Esophagus (tissue), 2 donors: ENCODE measurements around the gene BCAS3. TPM values are rescaled to one million over a fixed set of nuclear protein-coding genes. Genes with fewer than 3 reads are reported as not detected.
"Not testable (repeated sequence)": the region's sequence is repeated elsewhere in the genome, so short reads cannot be mapped to it uniquely, and the experiment has no call there.

Experiments used
- H3K27ac ChIP-seq, 2 donors: one replicate each; pipeline ENCODE4 v1.5.1; 2013; ENCODE audit warnings: low read depth in 2 of 2, mild to moderate bottlenecking in 2 of 2, inconsistent platforms in 1 of 2, low read length in 1 of 2, moderate library complexity in 1 of 2
- H3K27me3 ChIP-seq, 2 donors: one replicate each; pipeline ENCODE4 v1.6.1; 2013; ENCODE audit warnings: low read length in 2 of 2, control low read depth in 1 of 2, mild to moderate bottlenecking in 1 of 2; ENCODE audit not compliant: insufficient read depth in 2 of 2, control insufficient read depth in 1 of 2
- H3K36me3 ChIP-seq, 2 donors: one replicate each; pipeline ENCODE4 v1.6.1; 2013; ENCODE audit warnings: low read length in 1 of 2; ENCODE audit not compliant: control insufficient read depth in 2 of 2, insufficient read depth in 2 of 2
- H3K4me1 ChIP-seq, 2 donors: one replicate each; pipeline ENCODE4 v1.6.1; 2013; ENCODE audit warnings: low read length in 1 of 2; ENCODE audit not compliant: control insufficient read depth in 2 of 2, insufficient read depth in 2 of 2
- H3K4me3 ChIP-seq, 2 donors: one replicate each; pipeline ENCODE4 v1.5.1; 2013; ENCODE audit warnings: low read length in 2 of 2, mild to moderate bottlenecking in 2 of 2, low read depth in 1 of 2, moderate library complexity in 1 of 2
- H3K9me3 ChIP-seq, 2 donors: one replicate each; pipeline ENCODE4 v1.6.1; 2013; ENCODE audit warnings: mild to moderate bottlenecking in 2 of 2, low read depth in 1 of 2, low read length in 1 of 2, moderate library complexity in 1 of 2; ENCODE audit not compliant: control insufficient read depth in 2 of 2, insufficient read depth in 1 of 2
- WGBS, 2 donors: extraction: QIAGEN DNeasy Blood & Tissue Kit; methylation state at CpG; one replicate each; pipeline ENCODE4 v1.1.7; 2013; 5-methylcytosine and 5-hydroxymethylcytosine counted together
- polyA plus RNA-seq, 2 donors: library from polyadenylated mRNA; stranded (reverse); fragments of 200-250 nt; gene quantifications; one replicate each; pipeline ENCODE4 v1.2.3, GENCODE V29; 2013
- donor health status: healthy with polysubstance abuse.
- donor health status: Bipolar disorder and iron deficiency.

BCAS3 gene
- polyA plus RNA-seq, 2 donors: 4.7 to 6.6 TPM

DNA sequence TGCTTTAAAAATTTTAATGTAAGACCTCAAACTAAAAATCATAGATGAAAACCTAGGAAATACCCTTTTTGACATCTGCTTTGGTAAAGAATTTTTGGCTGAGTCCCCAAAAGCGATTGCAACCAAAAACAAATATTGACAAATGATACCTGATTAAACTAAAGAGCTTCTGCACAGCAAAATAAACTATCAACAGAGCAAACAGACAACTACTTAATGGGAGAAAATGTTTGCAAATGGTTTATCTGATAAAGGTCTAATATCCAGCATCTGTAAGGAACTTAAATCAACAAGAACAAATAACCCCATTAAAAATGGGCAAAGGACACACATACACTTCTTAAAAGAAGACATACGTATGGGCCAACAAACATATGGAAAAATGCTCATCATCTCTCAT, 242.5 kb downstream of the BCAS3 start:
- 88 to 93% methylated on average over 2 of the region's 2 CpGs for WGBS, 2 donors
- H3K9me3 ChIP-seq: no peaks in the 10 kb centered on the region
- no peaks in the 10 kb centered on the region for H3K4me1 ChIP-seq

DNA sequence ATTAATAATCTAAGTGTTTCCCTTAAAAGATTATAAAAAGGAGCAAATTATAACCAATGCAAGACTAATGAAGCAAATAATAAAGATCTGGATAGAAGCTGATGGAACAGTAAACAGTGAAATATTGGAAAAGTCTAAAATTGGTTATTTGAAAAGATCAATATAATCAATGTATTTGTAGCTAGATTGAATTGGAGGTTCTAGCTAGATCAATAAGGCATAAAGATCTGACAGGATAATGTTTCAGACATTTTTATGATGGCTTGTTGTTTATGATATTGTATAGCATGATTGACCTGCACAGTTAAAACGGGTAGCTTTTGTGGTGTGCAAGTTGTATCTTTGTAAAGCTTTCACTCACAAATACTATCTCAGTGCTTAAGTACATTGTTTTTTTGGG, 245.3 kb downstream of the BCAS3 start:
- Histone ChIP-seq H3K4me1 (no peaks in the 10 kb centered on the region), H3K4me3 (no peak overlapping the region), H3K9me3 (no peaks in the 10 kb centered on the region), H3K27me3 (no peaks in the 10 kb centered on the region), H3K27ac (no peak overlapping the region), H3K36me3 (no peaks in the 10 kb centered on the region)
- 79 to 83% methylated on average over 1 of the region's 1 CpG for WGBS, 2 donors

More for the DNA sequence above, 242.5 kb downstream of the BCAS3 start:
- no peak overlapping the region for H3K27ac ChIP-seq
- no peaks in the 10 kb centered on the region for H3K27me3 ChIP-seq
- H3K36me3 ChIP-seq: no peaks in the 10 kb centered on the region
- H3K4me3 ChIP-seq: no peak overlapping the region

DNA sequence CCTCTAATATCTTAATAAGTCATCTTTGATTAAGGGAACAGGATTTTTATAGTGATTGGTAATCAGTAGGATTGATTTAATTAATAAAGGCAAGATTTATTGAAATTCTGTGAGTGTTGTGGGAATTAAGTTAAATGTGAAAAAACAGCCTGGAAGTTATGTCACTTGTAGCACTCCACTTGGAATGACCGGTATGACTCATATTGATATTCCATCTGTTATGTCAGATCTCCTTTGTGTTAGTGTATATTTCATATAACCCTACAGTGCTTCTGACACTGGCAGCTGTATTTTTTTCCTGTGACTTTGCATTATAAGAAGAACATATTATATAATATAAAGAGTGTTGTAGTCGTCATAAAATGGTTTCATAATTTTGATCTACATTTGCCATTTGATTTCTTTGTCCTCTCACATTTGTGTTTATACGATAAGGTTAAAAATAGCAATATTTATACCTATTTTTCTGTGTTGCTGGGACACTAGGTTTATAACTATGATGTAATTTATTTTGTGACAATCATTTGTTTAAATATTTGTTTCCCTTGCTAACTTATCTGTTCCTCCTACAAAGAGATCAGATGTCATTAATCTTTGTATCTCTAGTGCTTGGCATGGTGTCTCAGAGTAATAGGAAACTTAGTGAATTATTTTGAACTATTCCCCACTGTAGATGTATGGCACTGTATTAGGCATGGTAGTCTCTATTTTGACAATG, 249.0 kb downstream of the BCAS3 start:
- H3K4me3 ChIP-seq: no peak overlapping the region
- 62 to 76% methylated on average over 3 of the region's 3 CpGs for WGBS, 2 donors

DNA sequence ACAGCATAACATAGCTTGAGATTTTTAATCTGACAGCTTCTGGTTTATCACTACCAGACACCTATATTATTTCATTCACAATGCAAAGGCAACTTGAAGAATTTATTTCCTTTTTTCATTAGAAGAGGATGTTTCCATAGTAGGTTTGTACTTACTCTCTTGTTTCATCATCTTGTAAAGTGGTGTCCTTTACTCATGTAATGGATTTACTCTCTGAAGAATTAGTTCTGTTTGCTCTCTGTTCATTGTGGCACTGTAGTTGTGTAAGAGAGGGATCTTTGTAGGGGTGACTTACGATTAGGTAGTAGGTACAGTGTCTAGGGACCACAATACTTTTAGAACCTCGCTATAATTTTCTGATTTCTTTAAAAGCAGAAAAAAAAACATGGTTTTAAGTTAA, 256.1 kb downstream of the BCAS3 start:
- no peaks in the 10 kb centered on the region for H3K36me3 ChIP-seq
- no peak overlapping the region for H3K27ac ChIP-seq
- no peaks in the 10 kb centered on the region for H3K4me1 ChIP-seq
- no peaks in the 10 kb centered on the region for H3K27me3 ChIP-seq
- no peaks in the 10 kb centered on the region for H3K9me3 ChIP-seq
- no peak overlapping the region for H3K4me3 ChIP-seq
- 95 to 97% methylated on average over 2 of the region's 2 CpGs for WGBS, 2 donors

More for the DNA sequence above, 249.0 kb downstream of the BCAS3 start:
- no peaks in the 10 kb centered on the region for H3K9me3 ChIP-seq
- H3K27ac ChIP-seq: no peak overlapping the region
- no peaks in the 10 kb centered on the region for H3K27me3 ChIP-seq
- no peaks in the 10 kb centered on the region for H3K36me3 ChIP-seq
- H3K4me1 ChIP-seq: no peaks in the 10 kb centered on the region

- Histone ChIP-seq H3K9me3 (no peaks in the 10 kb centered on the region), H3K36me3 (no peaks in the 10 kb centered on the region), H3K27ac (no peak overlapping the region), H3K4me1 (no peaks in the 10 kb centered on the region), H3K27me3 (no peaks in the 10 kb centered on the region), H3K4me3 (no peak overlapping the region)
- WGBS, 2 donors: 75 to 83% methylated on average over 6 of the region's 6 CpGs
These were observed 257.1 kb downstream of the BCAS3 start for GRCh38 chr17:60934723-60935122.

DNA sequence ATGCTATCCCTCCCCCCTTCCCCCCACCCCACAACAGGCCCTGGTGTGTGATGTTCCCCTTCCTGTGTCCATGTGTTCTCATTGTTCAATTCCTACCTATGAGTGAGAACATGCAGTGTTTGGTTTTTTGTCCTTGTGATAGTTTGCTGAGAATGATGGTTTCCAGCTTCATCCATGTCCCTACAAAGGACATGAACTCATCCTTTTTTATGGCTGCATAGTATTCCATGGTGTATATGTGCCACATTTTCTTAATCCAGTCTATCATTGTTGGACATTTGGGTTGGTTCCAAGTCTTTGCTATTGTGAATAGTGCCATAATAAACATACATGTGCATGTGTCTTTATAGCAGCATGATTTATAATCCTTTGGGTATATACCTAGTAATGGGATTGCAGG, 258.3 kb downstream of the BCAS3 start:
- H3K36me3 ChIP-seq, H3K4me3 ChIP-seq, H3K27me3 ChIP-seq, H3K9me3 ChIP-seq, H3K27ac ChIP-seq, H3K4me1 ChIP-seq: not testable (repeated sequence)

DNA sequence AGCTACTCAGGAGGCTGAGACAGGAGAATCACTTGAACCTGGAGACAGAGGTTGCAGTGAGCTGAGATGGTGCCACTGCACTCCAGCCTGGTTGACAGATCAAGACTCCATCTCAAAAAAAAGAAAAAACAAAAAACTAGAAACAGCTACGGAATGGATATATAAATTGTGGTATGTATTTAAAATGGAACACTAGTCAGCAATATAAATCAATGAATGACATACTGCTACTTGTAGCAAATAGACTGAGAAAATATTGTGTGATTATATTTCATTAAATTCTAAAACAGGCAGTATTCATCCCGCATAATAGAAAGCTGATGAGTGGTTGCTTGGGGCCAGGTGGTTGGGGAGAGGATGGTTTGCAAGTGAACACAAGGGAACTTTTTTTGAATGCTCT, 261.7 kb downstream of the BCAS3 start:
- 97 to 98% methylated on average over 2 of the region's 2 CpGs for WGBS, 2 donors

DNA sequence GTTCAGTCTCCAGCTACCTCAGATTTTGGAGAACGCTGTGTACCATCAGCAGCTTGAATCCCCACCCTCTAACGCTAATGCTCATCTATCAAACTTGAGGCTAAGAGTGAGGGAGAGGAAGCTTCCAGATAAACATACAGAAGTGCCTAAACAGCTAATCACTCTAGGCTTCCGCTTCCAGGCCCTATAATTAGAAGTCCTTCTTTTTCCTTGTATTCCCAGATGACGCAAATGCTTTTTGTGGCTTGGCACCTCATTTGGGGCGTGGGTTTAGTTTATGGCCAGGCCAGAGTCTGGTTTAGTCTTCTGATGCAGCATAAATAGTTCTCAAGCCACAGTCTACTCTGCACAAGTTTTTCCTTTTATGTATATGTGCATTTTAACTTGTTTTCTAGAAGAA, 263.4 kb downstream of the BCAS3 start:
- H3K4me3 ChIP-seq: no peak overlapping the region
- H3K9me3 ChIP-seq: no peaks in the 10 kb centered on the region
- WGBS, 2 donors: 52 to 60% methylated on average over 5 of the region's 5 CpGs
- H3K36me3 ChIP-seq: no peaks in the 10 kb centered on the region
- H3K4me1 ChIP-seq: no peaks in the 10 kb centered on the region
- H3K27ac ChIP-seq: peak overlapping the region in 1 of 2 donors; percentile 4
- no peaks in the 10 kb centered on the region for H3K27me3 ChIP-seq

More for the DNA sequence above, 261.7 kb downstream of the BCAS3 start:
- H3K4me3 ChIP-seq: no peak overlapping the region
- H3K4me1 ChIP-seq: no peaks in the 10 kb centered on the region
- H3K27me3 ChIP-seq: no peaks in the 10 kb centered on the region
- no peaks in the 10 kb centered on the region for H3K9me3 ChIP-seq
- no peak overlapping the region for H3K27ac ChIP-seq
- H3K36me3 ChIP-seq: no peaks in the 10 kb centered on the region

- no peaks in the 10 kb centered on the region for H3K4me1 ChIP-seq
- H3K9me3 ChIP-seq: no peaks in the 10 kb centered on the region
- no peak overlapping the region for H3K27ac ChIP-seq
- H3K4me3 ChIP-seq: no peak overlapping the region
- 70 to 74% methylated on average over 2 of the region's 2 CpGs for WGBS, 2 donors
- H3K36me3 ChIP-seq: no peaks in the 10 kb centered on the region
- H3K27me3 ChIP-seq: no peaks in the 10 kb centered on the region
These were observed 263.9 kb downstream of the BCAS3 start for GRCh38 chr17:60941571-60941970.

- WGBS, 2 donors: 94 to 96% methylated on average over 3 of the region's 3 CpGs
- H3K27ac ChIP-seq: no peak overlapping the region
- H3K27me3 ChIP-seq: no peaks in the 10 kb centered on the region
- no peaks in the 10 kb centered on the region for H3K9me3 ChIP-seq
- no peaks in the 10 kb centered on the region for H3K4me1 ChIP-seq
- H3K4me3 ChIP-seq: no peak overlapping the region
- H3K36me3 ChIP-seq: no peaks in the 10 kb centered on the region
These were observed 267.1 kb downstream of the BCAS3 start for GRCh38 chr17:60944751-60945150.
